Breast epithelium (tissue), 3 donors: ENCODE measurements around the gene LCK.

Experiments used
- CTCF ChIP-seq, 3 donors: fragments of 450-650 bp; IDR thresholded peaks; one replicate each; pipeline ENCODE4 v1.5.1; 2016 to 2017; ENCODE audit warnings: antibody characterized with exemption in 3 of 3, mild to moderate bottlenecking in 3 of 3, moderate library complexity in 3 of 3
- POLR2A ChIP-seq: fragments of 450-650 bp; IDR thresholded peaks from one replicate; pipeline ENCODE4 v1.6.1; 2016; ENCODE audit warnings: antibody characterized with exemption, mild to moderate bottlenecking, moderate library complexity
- POLR2AphosphoS5 ChIP-seq, 3 donors: sonication (generic); formaldehyde crosslinking; IDR thresholded peaks; one replicate each; pipeline ENCODE4 v1.6.1; 2017; ENCODE audit warnings: antibody characterized with exemption in 3 of 3

GRCh38 chr1:32266921-32267591 lies 16.0 kb downstream of the LCK start:
- TF ChIP-seq CTCF (IDR thresholded peaks at IDR 0.05): no peak
- no peak for TF ChIP-seq POLR2A
- TF ChIP-seq POLR2AphosphoS5 (IDR thresholded peaks at IDR 0.05): no peak
